NB4 (cell line): Measurements from ENCODE around the gene SCRN1.

Experiments used
- DNase-seq: peaks from one replicate; pipeline ENCODE4 v3.0.0; 2010; ENCODE audit warnings: low read depth
- H3K4me3 ChIP-seq: one replicate; pipeline ENCODE4 v1.5.1; 2011; ENCODE audit warnings: mild to moderate bottlenecking, low read depth, low read length, moderate library complexity
- CTCF ChIP-seq: IDR thresholded peaks from one replicate; pipeline ENCODE4 v1.5.1; 2012; ENCODE audit warnings: low read depth, low read length
- MAX ChIP-seq: IDR thresholded peaks from 2 replicates; pipeline ENCODE4 v1.6.1; 2011; ENCODE audit warnings: low read depth, low read length
- MYC ChIP-seq: IDR thresholded peaks from 2 replicates; pipeline ENCODE4 v1.6.1; 2011; ENCODE audit warnings: low read depth, low read length
- POLR2A ChIP-seq: IDR thresholded peaks from 2 replicates; pipeline ENCODE4 v1.6.1; 2011; ENCODE audit warnings: mild to moderate bottlenecking; ENCODE audit not compliant: insufficient read length; ENCODE audit errors: extremely low read depth

Gene SCRN1

GRCh38 chr7:30026229-30027064 is 36.8 kb upstream of the SCRN1 start, which contains the start of gene FKBP14:
FKBP14 (minus strand) TSS chr7:30026702; CDS start chr7:30026508, 194 bp downstream.
- DNase-seq: peak; percentile 100
- TF ChIP-seq MAX (peak; percentile 65), MYC (peak; percentile 43), POLR2A (peak; percentile 87), CTCF (no peak)
- peak within 1 kb of the TSS; percentile 84 for H3K4me3 ChIP-seq

- no peak for DNase-seq
- no peak for TF ChIP-seq MYC
- TF ChIP-seq CTCF: no peak
- TF ChIP-seq POLR2A: no peak
- TF ChIP-seq MAX: no peak
- H3K4me3 ChIP-seq: no peak overlapping the region
Observed at GRCh38 chr7:30023524-30023923, 33.9 kb upstream of the SCRN1 start.

- no peak for TF ChIP-seq MAX
- TF ChIP-seq CTCF: no peak
- no peak for TF ChIP-seq POLR2A
- TF ChIP-seq MYC: no peak
- DNase-seq: no peak
- H3K4me3 ChIP-seq: no peak overlapping the region
Observed at GRCh38 chr7:30022991-30023390, 33.4 kb upstream of the SCRN1 start.

- H3K4me3 ChIP-seq: no peak overlapping the region
- DNase-seq: no peak
- no peak for TF ChIP-seq CTCF
- TF ChIP-seq MAX: no peak
- TF ChIP-seq POLR2A: no peak
- TF ChIP-seq MYC: no peak
Observed at GRCh38 chr7:30020535-30020934, 30.9 kb upstream of the SCRN1 start.

GRCh38 chr7:30019960-30020359 is 30.4 kb upstream of the SCRN1 start:
- DNase-seq: no peak
- no peak overlapping the region for H3K4me3 ChIP-seq
- no peak for TF ChIP-seq POLR2A

- H3K4me3 ChIP-seq: no peak overlapping the region
- TF ChIP-seq CTCF (no peak), POLR2A (no peak), MYC (no peak), MAX (no peak)
- DNase-seq: no peak
Observed at GRCh38 chr7:30019387-30019786, 29.8 kb upstream of the SCRN1 start.
